GM12891 (cell line): Measurements from ENCODE around the gene AFDN.

ENCODE experiments used
- POLR2A ChIP-seq: IDR thresholded peaks from 2 replicates; pipeline ENCODE4 v1.6.1; 2011; ENCODE audit warnings: low read depth, low read length, control low read depth
- POLR2AphosphoS5 ChIP-seq: IDR thresholded peaks from 2 replicates; pipeline ENCODE4 v1.6.1; 2011; ENCODE audit warnings: low read depth, low read length, control low read depth
- POU2F2 ChIP-seq: IDR thresholded peaks from 2 replicates; pipeline ENCODE4 v1.6.1; 2011; ENCODE audit warnings: low read depth, mild to moderate bottlenecking, control low read depth, low read length, moderate library complexity
- SPI1 ChIP-seq: IDR thresholded peaks from 2 replicates; pipeline ENCODE4 v1.6.1; 2011; ENCODE audit warnings: low read depth, low read length, control low read depth
- TAF1 ChIP-seq: IDR thresholded peaks from 2 replicates; pipeline ENCODE4 v1.6.1; 2011; ENCODE audit warnings: low read depth, low read length, control low read depth

DNA sequence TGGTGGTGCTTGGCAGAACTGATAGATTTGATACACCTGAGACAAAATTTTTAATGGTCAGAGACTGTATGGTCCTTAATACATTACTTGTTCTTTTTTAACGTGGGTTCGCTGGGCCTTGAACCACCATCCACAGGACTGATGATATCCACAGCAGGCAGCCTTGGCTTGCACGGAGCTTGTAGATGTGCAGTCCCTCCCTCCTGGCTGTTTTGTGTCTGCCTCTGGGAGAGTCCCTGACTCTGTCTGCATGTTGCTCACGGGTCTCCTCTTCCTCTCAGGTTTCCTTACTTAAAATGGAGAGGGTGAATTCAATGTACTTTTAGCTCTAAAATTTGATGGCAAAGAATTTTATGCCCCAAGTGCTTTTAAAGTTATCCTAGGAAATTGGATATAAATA lies 188.3 kb downstream of the AFDN start:
- no peak for TF ChIP-seq POLR2AphosphoS5
- TF ChIP-seq SPI1: no peak
- TF ChIP-seq TAF1: no peak
- TF ChIP-seq POLR2A: no peak
- TF ChIP-seq POU2F2: no peak
